ENCODE results near the gene RBBP9.

RBBP9 gene

DNA sequence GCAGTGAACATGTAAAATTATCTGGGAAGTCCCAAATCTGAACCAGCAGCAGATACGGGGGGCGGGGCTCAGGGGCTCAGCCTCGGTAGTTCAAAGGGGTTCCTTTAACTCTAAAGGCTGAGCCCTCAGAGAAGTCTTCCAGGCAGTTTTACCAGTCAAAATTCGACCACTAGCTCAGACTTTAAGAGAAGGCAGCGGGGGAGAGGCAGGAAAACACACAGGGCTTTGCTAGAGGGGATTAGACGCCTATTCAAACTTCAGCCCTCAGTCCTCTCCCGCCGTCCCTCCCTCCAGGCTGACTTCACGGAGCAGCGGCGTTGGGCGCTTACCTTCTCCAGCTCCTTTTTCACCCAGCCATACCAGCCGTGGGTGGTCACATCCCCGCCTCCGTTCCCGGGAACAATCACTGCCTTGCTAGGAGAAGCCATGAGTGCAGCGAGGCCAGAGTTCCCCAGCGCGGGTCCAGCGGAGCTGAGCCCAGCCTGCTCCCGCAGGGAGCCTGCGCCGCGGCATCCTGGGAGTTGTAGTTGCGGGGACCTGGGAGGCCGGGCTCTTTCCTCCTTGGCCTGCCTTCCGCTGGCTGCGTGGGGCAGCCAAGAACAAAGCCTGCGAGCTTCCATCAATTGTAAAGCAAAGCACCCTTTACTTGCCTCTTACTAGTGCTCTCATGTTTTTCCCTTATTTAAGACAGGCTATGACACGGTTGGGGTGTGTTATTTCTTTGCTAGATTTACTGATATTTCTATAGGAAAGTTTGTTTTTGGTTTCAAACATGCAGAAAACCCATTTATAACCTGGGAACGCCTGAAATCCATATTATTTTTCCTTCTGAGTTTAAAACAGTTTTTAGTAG lies at the start of gene RBBP9:
TSS of gene RBBP9 (minus strand) at position 486 of the 853 bp plus-strand sequence. CDS start at position 428, 58 bp downstream.
- Histone ChIP-seq H3K4me1 (ENCODE audit: low read depth, poor library complexity, severe bottlenecking) (peaks cover 15% of the 10 kb centered on the region), H4K20me1 (ENCODE audit: insufficient read depth) (no peaks in the 10 kb centered on the region), H3K79me2 (ENCODE audit: insufficient read depth, low read depth) (no peaks in the 10 kb centered on the region), H3K27ac (no peak within 1 kb of the TSS), H2AFZ (ENCODE audit: low read depth) (peak within 1 kb of the TSS; percentile 81), H3K27me3 (ENCODE audit: insufficient read depth, low read depth) (no peaks in the 10 kb centered on the region), H3K36me3 (ENCODE audit: insufficient read depth) (no peaks in the 10 kb centered on the region), H3K4me3 (IDR thresholded peaks at IDR 0.05; ENCODE audit: insufficient read depth, low read depth, low read length) (no peak within 1 kb of the TSS), H3K9ac (peak within 1 kb of the TSS; percentile 20; the same call in 1 of the 2 replicates), H3K4me2 (peak within 1 kb of the TSS; percentile 70)
- TF ChIP-seq, protein P1, sequence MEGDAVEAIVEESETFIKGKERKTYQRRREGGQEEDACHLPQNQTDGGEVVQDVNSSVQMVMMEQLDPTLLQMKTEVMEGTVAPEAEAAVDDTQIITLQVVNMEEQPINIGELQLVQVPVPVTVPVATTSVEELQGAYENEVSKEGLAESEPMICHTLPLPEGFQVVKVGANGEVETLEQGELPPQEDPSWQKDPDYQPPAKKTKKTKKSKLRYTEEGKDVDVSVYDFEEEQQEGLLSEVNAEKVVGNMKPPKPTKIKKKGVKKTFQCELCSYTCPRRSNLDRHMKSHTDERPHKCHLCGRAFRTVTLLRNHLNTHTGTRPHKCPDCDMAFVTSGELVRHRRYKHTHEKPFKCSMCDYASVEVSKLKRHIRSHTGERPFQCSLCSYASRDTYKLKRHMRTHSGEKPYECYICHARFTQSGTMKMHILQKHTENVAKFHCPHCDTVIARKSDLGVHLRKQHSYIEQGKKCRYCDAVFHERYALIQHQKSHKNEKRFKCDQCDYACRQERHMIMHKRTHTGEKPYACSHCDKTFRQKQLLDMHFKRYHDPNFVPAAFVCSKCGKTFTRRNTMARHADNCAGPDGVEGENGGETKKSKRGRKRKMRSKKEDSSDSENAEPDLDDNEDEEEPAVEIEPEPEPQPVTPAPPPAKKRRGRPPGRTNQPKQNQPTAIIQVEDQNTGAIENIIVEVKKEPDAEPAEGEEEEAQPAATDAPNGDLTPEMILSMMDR (conservative IDR thresholded peaks at IDR 0.05; ENCODE audit: low read depth, low read length), result no peak

DNA sequence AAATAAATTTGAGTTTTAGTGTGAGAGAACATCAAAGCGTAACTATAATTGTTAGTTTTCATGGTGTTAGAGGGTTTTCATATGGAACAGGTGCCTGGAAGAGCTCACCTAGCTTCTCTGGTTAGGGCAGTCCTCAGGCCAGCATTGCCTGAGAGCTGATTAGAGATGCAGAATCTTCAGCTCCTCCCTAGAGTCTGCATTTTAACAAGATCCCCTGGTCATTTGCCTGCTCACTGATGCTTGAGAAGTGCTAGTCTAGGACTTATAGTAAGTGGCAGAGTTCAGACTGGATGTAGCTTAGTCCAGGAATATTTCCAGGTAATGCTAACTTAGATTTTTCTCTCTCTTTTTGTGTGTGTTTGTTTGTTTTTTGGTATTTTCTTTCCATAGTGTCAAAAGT lies 48.5 kb upstream of the RBBP9 start:
- TF ChIP-seq, protein P1 (conservative IDR thresholded peaks at IDR 0.05; ENCODE audit: low read depth, low read length), result no peak
- Histone ChIP-seq H4K20me1 (ENCODE audit: insufficient read depth) (no peaks in the 10 kb centered on the region), H3K4me2 (no peak overlapping the region), H3K79me2 (ENCODE audit: insufficient read depth, low read depth) (no peaks in the 10 kb centered on the region), H3K36me3 (ENCODE audit: insufficient read depth) (no peaks in the 10 kb centered on the region), H3K4me3 (IDR thresholded peaks at IDR 0.05; ENCODE audit: insufficient read depth, low read depth, low read length) (no peak overlapping the region), H3K9ac (no peak overlapping the region), H3K27ac (no peak overlapping the region), H2AFZ (ENCODE audit: low read depth) (no peak overlapping the region), H3K4me1 (ENCODE audit: low read depth, poor library complexity, severe bottlenecking) (no peaks in the 10 kb centered on the region), H3K27me3 (ENCODE audit: insufficient read depth, low read depth) (no peaks in the 10 kb centered on the region)

DNA sequence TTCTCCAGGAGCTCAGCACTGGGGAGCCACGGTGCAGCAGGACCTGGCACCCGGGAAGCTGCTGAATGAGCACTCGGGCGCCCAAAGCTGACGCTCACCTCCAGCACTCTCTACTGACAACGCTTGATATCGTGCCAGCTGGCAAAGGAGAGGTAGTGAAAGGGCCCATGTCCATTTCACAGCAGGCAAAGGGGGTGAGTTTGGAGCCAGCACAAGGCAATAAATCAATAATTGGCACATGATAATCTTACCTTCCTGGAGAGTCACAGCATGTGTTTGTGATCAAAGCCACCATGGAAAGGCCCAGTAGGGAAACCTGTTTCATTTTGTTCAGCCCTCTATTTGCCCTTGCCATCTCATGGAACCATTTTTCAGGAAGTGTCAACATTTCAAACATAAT lies 46.9 kb upstream of the RBBP9 start:
- H3K36me3 ChIP-seq (ENCODE audit: insufficient read depth), result no peaks in the 10 kb centered on the region
- H3K9ac ChIP-seq, result no peak overlapping the region
- H2AFZ ChIP-seq (ENCODE audit: low read depth), result no peak overlapping the region
- no peaks in the 10 kb centered on the region for H4K20me1 ChIP-seq (ENCODE audit: insufficient read depth)
- H3K4me2 ChIP-seq, result no peak overlapping the region
- no peak overlapping the region for H3K4me3 ChIP-seq (IDR thresholded peaks at IDR 0.05; ENCODE audit: insufficient read depth, low read depth, low read length)
- no peaks in the 10 kb centered on the region for H3K79me2 ChIP-seq (ENCODE audit: insufficient read depth, low read depth)
- H3K4me1 ChIP-seq (ENCODE audit: low read depth, poor library complexity, severe bottlenecking), result no peaks in the 10 kb centered on the region
- TF ChIP-seq, protein P1 (conservative IDR thresholded peaks at IDR 0.05; ENCODE audit: low read depth, low read length), result no peak
- H3K27me3 ChIP-seq (ENCODE audit: insufficient read depth, low read depth), result no peaks in the 10 kb centered on the region
- H3K27ac ChIP-seq, result no peak overlapping the region

DNA sequence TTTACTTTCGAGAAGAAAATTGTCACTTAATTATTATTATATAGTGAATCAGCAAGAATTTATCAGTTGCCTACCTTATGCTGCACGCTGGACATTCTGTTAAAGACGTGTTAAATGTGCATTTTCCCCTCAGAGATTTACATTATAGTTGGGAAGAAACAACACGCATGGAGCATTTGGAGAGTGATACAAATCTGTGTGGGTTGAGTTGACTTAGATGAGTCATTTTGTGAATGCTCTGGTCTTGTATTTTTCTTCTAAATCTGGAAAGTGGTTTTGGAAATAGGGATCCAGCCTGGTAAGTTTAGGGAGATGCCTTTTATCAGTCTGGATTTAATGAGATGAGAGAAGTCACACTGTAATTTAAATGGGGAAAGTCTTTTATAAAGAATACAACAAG lies 46.2 kb upstream of the RBBP9 start:
- H3K27me3 ChIP-seq (ENCODE audit: insufficient read depth, low read depth), result no peaks in the 10 kb centered on the region
- no peaks in the 10 kb centered on the region for H3K79me2 ChIP-seq (ENCODE audit: insufficient read depth, low read depth)
- no peaks in the 10 kb centered on the region for H3K36me3 ChIP-seq (ENCODE audit: insufficient read depth)
- no peak overlapping the region for H3K27ac ChIP-seq
- H3K4me2 ChIP-seq, result no peak overlapping the region
- no peak overlapping the region for H3K4me3 ChIP-seq (IDR thresholded peaks at IDR 0.05; ENCODE audit: insufficient read depth, low read depth, low read length)
- H3K4me1 ChIP-seq (ENCODE audit: low read depth, poor library complexity, severe bottlenecking), result no peaks in the 10 kb centered on the region
- H3K9ac ChIP-seq, result no peak overlapping the region
- TF ChIP-seq, protein P1 (conservative IDR thresholded peaks at IDR 0.05; ENCODE audit: low read depth, low read length), result no peak
- no peak overlapping the region for H2AFZ ChIP-seq (ENCODE audit: low read depth)
- H4K20me1 ChIP-seq (ENCODE audit: insufficient read depth), result no peaks in the 10 kb centered on the region

Measured in KMS-11 (cell line).